Measurements from ENCODE around the gene TMEM240. TPM values are rescaled to one million over a fixed set of nuclear protein-coding genes. Genes with fewer than 3 reads are reported as not detected.
A peak's percentile ranks its signal among the peaks of the same experiment; 100 is the strongest.
"Not testable (repeated sequence)": the region's sequence is repeated elsewhere in the genome, so short reads cannot be mapped to it uniquely, and the experiment has no call there.

TMEM240 gene
- total and polyA plus RNA-seq, 2 experiments from 2014 or later: 1.8 to 5.1 TPM

DNA sequence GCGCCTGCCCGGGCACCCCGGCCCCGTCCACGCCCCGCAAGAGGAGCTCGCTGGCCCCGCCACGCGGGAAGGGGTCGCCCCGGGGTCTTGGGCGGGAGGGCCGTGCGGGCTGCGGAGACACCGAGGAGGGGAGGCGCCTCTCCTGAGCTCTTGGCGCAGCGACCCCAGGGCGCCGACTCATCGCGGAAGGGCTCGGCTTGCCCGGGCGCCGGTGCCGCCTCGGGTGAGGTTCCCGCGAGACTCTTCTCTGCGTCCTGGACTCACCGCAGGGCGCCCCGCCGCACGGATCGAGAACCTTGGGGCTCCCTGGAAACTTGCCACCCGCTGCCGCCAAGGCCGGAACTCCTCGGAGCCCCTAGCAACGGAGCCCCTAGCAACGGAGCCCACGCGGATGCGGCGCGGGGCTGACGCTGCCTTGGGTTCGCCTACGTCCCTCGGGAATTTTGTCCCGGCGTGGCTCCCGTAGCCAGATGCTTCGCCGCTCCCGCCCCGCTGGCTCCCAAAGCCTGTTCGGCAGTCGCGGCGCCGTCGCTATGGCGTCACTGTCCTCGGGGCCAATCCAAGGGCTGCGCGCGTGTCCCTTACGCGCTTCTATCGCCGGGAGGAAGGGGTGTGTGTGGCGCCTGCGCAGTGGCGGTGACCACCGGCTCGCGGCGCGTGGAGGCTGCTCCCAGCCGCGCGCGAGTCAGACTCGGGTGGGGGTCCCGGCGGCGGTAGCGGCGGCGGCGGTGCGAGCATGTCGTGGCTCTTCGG is 28.7 kb downstream of the TMEM240 start, which contains the start of gene ATAD3A:
Gene ATAD3A (plus strand): TSS at position 630 of the 753 bp plus-strand sequence. CDS start 107 bp downstream, at position 737.
- 0 out of 2 replicates have a peak, but pooled peaks cover 2% of the 10 kb centered on the region for H3F3A ChIP-seq (replicated peaks; ENCODE audit: low read depth)
- DNase-seq (ENCODE audit: low spot score): peak; percentile 99
- Mint-ChIP-seq H3K9me3 (no peaks in the 10 kb centered on the region), H3K27ac (peak within 1 kb of the TSS; percentile 99), H3K27me3 (ENCODE audit: insufficient read depth, low read depth, poor library complexity) (peaks cover 9% of the 10 kb centered on the region), H3K4me1 (peaks cover 8% of the 10 kb centered on the region; the same call in 2 of the 3 replicates), H3K36me3 (ENCODE audit: low read depth) (peaks cover 5% of the 10 kb centered on the region), H3K4me3 (peak within 1 kb of the TSS; percentile 91)
- H3K27me3 ChIP-seq (ENCODE audit: insufficient read depth): no peaks in the 10 kb centered on the region
- peaks cover 18% of the 10 kb centered on the region for H3K79me2 ChIP-seq (replicated peaks; ENCODE audit: insufficient read depth)
- H3K4me2 ChIP-seq: peak within 1 kb of the TSS; percentile 88
- no peaks in the 10 kb centered on the region for H3K9me2 ChIP-seq (ENCODE audit: insufficient read depth)
- TF ChIP-seq CREB1 (CRISPR knock-in tag; IDR thresholded peaks at IDR 0.05; ENCODE audit: low read depth): peak; percentile 97
- no peak for TF ChIP-seq EZH2phosphoT487 (IDR thresholded peaks at IDR 0.05; ENCODE audit: unreplicated experiment)
- TF ChIP-seq, protein P1, sequence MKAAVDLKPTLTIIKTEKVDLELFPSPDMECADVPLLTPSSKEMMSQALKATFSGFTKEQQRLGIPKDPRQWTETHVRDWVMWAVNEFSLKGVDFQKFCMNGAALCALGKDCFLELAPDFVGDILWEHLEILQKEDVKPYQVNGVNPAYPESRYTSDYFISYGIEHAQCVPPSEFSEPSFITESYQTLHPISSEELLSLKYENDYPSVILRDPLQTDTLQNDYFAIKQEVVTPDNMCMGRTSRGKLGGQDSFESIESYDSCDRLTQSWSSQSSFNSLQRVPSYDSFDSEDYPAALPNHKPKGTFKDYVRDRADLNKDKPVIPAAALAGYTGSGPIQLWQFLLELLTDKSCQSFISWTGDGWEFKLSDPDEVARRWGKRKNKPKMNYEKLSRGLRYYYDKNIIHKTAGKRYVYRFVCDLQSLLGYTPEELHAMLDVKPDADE (IDR thresholded peaks at IDR 0.05): peak; percentile 82
- TF ChIP-seq POLR2AphosphoS5 (IDR thresholded peaks at IDR 0.05; ENCODE audit: low read depth): peak; percentile 61
- ATAC-seq: peak; percentile 83
- 0 out of 2 replicates have a peak within 1 kb of the TSS, but pooled peaks have one; percentile 66 for H2AFZ ChIP-seq
- peak within 1 kb of the TSS; percentile 91 for H3K27ac ChIP-seq (ENCODE audit: low read depth)
- H3K4me3 ChIP-seq: peak within 1 kb of the TSS; percentile 80
- no peaks in the 10 kb centered on the region for H4K20me1 ChIP-seq (replicated peaks; ENCODE audit: insufficient read depth)
- H3K4me1 ChIP-seq (ENCODE audit: insufficient read depth): no peaks in the 10 kb centered on the region
- H3K36me3 ChIP-seq (ENCODE audit: insufficient read depth): peaks cover 4% of the 10 kb centered on the region; the same call in 1 of the 2 replicates

DNA sequence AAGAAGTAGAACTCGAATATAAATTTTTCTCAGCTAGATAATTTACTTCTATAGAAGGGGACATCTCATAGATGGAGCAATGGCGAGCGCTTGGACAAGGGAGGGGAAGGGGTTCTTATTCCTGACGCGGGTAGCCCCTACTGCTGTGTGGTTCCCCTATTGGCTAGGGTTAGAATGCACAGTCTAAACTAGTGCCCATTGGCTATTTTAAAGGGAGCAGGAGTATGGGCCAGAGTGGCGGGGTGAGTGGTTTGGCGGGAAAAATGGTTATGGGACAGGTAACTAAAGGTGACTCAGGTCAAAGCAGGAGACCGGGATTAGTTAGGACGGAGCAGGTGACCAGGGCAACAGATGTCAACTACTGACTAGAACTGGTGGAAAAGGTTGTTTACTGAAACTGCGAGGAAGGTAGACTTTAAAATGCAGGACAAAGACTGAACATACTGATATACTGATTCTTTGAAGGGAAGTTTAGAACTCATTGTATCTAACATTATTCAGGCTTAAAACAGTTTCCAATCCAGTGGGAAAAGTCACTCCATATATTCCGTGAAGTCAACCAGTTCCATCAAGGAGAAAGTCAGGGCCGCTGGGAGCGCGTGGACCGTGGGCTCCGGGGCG is 29.4 kb downstream of the TMEM240 start:
- no peak for TF ChIP-seq STAT1 (IDR thresholded peaks at IDR 0.05; ENCODE audit: unreplicated experiment)
- TF ChIP-seq, protein P1 (IDR thresholded peaks at IDR 0.05): no peak
- TF ChIP-seq ZNF331 (CRISPR knock-in tag; IDR thresholded peaks at IDR 0.05; ENCODE audit: low read depth): no peak
- TF ChIP-seq CREB1 (CRISPR knock-in tag; IDR thresholded peaks at IDR 0.05; ENCODE audit: low read depth): peak; percentile 56
- peaks cover 8% of the 10 kb centered on the region; the same call in 2 of the 3 replicates for H3K4me1 Mint-ChIP-seq

DNA sequence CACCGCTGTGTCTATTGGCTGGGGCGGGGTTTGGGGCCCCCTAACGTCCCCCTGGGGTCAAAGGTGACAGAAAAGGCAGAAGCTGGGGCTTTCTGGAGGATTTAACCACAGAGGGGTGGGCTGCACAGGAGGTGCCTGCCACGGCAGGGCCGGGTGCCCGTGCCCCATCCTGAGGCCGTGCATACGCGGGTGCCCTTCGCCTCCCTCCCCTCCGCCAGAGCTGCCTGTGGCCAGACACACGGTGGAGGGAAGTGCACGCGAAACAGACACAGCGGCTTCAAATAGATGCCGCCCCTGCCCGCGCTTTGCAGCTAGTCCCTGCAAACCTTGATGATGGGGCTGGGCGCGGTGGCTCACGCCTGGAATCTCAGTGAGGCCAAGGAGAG is 31.0 kb downstream of the TMEM240 start:
- DNase-seq (ENCODE audit: low spot score); H3K4me1 ChIP-seq (ENCODE audit: insufficient read depth); H3K27me3 Mint-ChIP-seq (ENCODE audit: insufficient read depth, low read depth, poor library complexity); H3F3A ChIP-seq (replicated peaks; ENCODE audit: low read depth); H3K79me2 ChIP-seq (replicated peaks; ENCODE audit: insufficient read depth); H3K27ac ChIP-seq (ENCODE audit: low read depth); H3K9me2 ChIP-seq (ENCODE audit: insufficient read depth); H3K36me3 ChIP-seq (ENCODE audit: insufficient read depth); H3K4me3 ChIP-seq; ATAC-seq; H3K9me3 Mint-ChIP-seq; H2AFZ ChIP-seq; H3K4me3 Mint-ChIP-seq; H4K20me1 ChIP-seq (replicated peaks; ENCODE audit: insufficient read depth); H3K36me3 Mint-ChIP-seq (ENCODE audit: low read depth); H3K4me1 Mint-ChIP-seq; H3K27ac Mint-ChIP-seq; H3K27me3 ChIP-seq (ENCODE audit: insufficient read depth); H3K4me2 ChIP-seq: not testable (repeated sequence)

More for the DNA sequence above, 29.4 kb downstream of the TMEM240 start:
- ATAC-seq (peak; percentile 72), DNase-seq (ENCODE audit: low spot score) (peak; percentile 80)
- peak overlapping the region; percentile 99 for H3K27ac Mint-ChIP-seq
- Histone ChIP-seq H3K79me2 (replicated peaks; ENCODE audit: insufficient read depth) (peaks cover 18% of the 10 kb centered on the region), H3K4me2 (peak overlapping the region; percentile 88), H3F3A (replicated peaks; ENCODE audit: low read depth) (0 out of 2 replicates have a peak, but pooled peaks cover 2% of the 10 kb centered on the region), H3K27me3 (ENCODE audit: insufficient read depth) (no peaks in the 10 kb centered on the region), H3K4me3 (peak overlapping the region; percentile 80), H4K20me1 (replicated peaks; ENCODE audit: insufficient read depth) (no peaks in the 10 kb centered on the region), H3K36me3 (ENCODE audit: insufficient read depth) (no peaks in the 10 kb centered on the region), H3K4me1 (ENCODE audit: insufficient read depth) (no peaks in the 10 kb centered on the region), H2AFZ (no peak overlapping the region), H3K27ac (ENCODE audit: low read depth) (peak overlapping the region; percentile 91), H3K9me2 (ENCODE audit: insufficient read depth) (no peaks in the 10 kb centered on the region)
- no peaks in the 10 kb centered on the region for H3K9me3 Mint-ChIP-seq
- H3K36me3 Mint-ChIP-seq (ENCODE audit: low read depth): peaks cover 3% of the 10 kb centered on the region; the same call in 2 of the 3 replicates
- H3K4me3 Mint-ChIP-seq: peak overlapping the region; percentile 91
- H3K27me3 Mint-ChIP-seq (ENCODE audit: insufficient read depth, low read depth, poor library complexity): peaks cover 5% of the 10 kb centered on the region

DNA sequence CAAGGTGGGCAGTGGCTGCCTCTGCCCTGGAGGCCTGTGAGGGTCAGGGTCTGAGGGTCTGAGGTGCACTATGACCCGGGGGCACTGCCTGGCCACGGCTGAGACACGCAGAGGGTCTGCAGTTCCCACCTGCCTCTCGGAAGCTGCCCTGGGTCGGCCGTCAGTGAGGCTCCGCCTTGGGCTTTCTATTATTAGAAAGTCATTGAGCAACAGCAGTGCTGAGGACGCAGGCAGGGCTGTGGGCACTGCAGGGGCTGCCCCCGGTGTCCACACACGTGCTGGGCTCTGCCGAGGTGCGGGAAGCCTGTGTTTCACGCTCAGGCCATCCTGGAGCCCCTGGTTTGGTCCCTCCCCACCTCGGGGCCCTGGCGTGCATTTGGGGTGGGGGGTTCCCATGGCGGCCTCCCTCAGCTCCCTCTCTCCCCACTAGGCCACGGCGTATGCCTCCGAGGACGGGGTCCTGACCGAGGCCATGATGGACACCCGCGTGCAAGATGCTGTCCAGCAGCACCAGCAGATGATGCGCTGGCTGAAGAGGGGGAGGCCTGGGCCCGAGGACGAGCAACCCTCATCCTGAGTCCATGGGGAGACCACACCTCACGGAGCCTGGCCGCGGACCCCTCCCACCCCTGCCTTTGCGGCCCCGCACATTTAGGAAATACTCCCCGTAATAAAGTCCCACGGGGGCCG is 31.5 kb downstream of the TMEM240 start:
- H3K27ac Mint-ChIP-seq; H3K27me3 Mint-ChIP-seq (ENCODE audit: insufficient read depth, low read depth, poor library complexity); H3K36me3 ChIP-seq (ENCODE audit: insufficient read depth); H3K4me1 ChIP-seq (ENCODE audit: insufficient read depth); H3K4me3 ChIP-seq; DNase-seq (ENCODE audit: low spot score); H3K9me3 Mint-ChIP-seq; H3K27ac ChIP-seq (ENCODE audit: low read depth); H3K4me1 Mint-ChIP-seq; H3K4me3 Mint-ChIP-seq; ATAC-seq; H3K27me3 ChIP-seq (ENCODE audit: insufficient read depth); H3K9me2 ChIP-seq (ENCODE audit: insufficient read depth); H3F3A ChIP-seq (replicated peaks; ENCODE audit: low read depth); H4K20me1 ChIP-seq (replicated peaks; ENCODE audit: insufficient read depth); H2AFZ ChIP-seq; H3K79me2 ChIP-seq (replicated peaks; ENCODE audit: insufficient read depth); H3K36me3 Mint-ChIP-seq (ENCODE audit: low read depth); H3K4me2 ChIP-seq: not testable (repeated sequence)
